ENCODE measurements around the gene PHETA2. TPM values are rescaled to one million over a fixed set of nuclear protein-coding genes. Genes with fewer than 3 reads are reported as not detected.

Gene PHETA2
- total and polyA plus RNA-seq, 2 of the 8 experiments (the other 6 are each of a cell fraction or from before 2014, with no cell fraction given) = 7.4 to 7.6 TPM

GRCh38 chr22:42083119-42083518, 9.1 kb downstream of the PHETA2 start (continued):
- TF ChIP-seq NRF1 (IDR thresholded peaks at IDR 0.05; ENCODE audit: low read depth, low read length) (no peak), SIX5 (IDR thresholded peaks at IDR 0.05; ENCODE audit: low read depth, low read length) (no peak), BACH1 (IDR thresholded peaks at IDR 0.05; ENCODE audit: low read length) (no peak), GTF2F1 (IDR thresholded peaks at IDR 0.05; ENCODE audit: borderline replicate concordance, low read depth, low read length) (no peak), BCL11A (IDR thresholded peaks at IDR 0.05; ENCODE audit: low read depth in 2 of 2, low read length in 2 of 2) (no peak)

All from H1 (cell line).